ENCODE results near the gene DAP. TPM values are rescaled to one million over a fixed set of nuclear protein-coding genes. Genes with fewer than 3 reads are reported as not detected.
"Not testable (repeated sequence)": the region's sequence is repeated elsewhere in the genome, so short reads cannot be mapped to it uniquely, and the experiment has no call there.

The DAP gene
- total RNA-seq, 1 donor from 2014 or later = 11.8 TPM

DNA sequence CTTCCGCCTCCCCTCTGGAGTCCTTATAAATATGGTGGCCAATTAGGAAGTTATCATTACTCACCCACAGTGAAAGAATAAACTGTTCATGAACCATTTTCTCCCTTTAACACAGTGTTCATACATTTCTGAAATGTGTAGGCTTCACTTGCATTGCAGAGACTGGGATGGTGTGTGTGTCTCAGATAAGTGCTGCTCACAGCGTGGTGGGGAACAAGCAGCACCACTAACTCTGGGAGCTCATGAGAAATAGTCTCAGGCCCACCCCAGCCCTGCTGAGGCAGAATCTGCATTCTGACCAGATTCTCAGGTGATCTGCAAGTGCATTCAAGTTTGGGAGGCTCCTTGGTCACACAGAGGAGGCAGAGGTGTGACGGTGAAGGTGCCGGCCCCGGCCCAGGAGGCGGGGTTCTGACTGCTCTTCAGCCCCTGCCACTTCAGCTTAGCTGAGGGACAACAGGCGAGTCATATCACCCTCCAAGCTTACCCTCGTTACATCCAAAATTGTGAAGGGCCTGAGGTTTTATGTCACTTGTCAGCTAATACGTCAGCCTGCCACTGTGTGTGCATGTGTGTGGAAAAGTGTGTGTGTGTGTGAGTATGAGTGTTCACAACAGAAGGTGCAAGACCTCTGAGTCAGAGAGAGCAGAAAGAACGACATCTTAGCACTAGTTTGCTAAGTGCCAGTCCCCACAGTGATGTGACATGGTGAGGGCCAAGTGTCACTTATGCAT is 34.7 kb downstream of the DAP start:
- Histone ChIP-seq H3K4me3 (ENCODE audit: low read depth, low read length) (no peak overlapping the region), H3K27me3 (ENCODE audit: control insufficient read depth, insufficient read depth, low read length) (no peaks in the 10 kb centered on the region), H3K36me3 (ENCODE audit: control insufficient read depth, insufficient read depth, low read length) (no peaks in the 10 kb centered on the region)
- DNase-seq (ENCODE audit: low read depth) (no peak), FAIRE-seq (no peak)
- TF ChIP-seq, protein P1, sequence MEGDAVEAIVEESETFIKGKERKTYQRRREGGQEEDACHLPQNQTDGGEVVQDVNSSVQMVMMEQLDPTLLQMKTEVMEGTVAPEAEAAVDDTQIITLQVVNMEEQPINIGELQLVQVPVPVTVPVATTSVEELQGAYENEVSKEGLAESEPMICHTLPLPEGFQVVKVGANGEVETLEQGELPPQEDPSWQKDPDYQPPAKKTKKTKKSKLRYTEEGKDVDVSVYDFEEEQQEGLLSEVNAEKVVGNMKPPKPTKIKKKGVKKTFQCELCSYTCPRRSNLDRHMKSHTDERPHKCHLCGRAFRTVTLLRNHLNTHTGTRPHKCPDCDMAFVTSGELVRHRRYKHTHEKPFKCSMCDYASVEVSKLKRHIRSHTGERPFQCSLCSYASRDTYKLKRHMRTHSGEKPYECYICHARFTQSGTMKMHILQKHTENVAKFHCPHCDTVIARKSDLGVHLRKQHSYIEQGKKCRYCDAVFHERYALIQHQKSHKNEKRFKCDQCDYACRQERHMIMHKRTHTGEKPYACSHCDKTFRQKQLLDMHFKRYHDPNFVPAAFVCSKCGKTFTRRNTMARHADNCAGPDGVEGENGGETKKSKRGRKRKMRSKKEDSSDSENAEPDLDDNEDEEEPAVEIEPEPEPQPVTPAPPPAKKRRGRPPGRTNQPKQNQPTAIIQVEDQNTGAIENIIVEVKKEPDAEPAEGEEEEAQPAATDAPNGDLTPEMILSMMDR (IDR thresholded peaks at IDR 0.05; ENCODE audit: insufficient read depth, low read length, severe bottlenecking) = no peak

DNA sequence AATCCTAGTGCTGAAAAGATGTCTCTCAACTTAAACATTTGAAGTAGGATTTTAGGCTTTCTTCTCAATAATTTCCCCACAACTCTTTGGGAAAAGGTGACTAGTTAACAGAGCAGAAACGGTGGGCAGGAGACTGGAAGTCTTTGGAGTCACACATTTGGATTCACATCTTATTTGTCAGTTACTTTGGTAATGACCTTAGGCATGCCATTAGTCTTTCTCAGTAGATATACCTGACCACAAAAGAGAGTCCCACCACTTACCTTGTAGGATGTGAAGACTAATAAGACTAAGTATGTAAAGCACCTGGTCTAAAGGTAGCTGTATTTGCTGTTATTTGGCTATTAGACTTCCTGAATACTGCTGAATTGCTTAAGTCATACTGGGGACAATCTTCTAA is 35.4 kb downstream of the DAP start:
- Histone ChIP-seq H3K27me3 (ENCODE audit: control insufficient read depth, insufficient read depth, low read length) (no peaks in the 10 kb centered on the region), H3K4me3 (ENCODE audit: low read depth, low read length) (no peak overlapping the region), H3K36me3 (ENCODE audit: control insufficient read depth, insufficient read depth, low read length) (no peaks in the 10 kb centered on the region)
- TF ChIP-seq, protein P1 (IDR thresholded peaks at IDR 0.05; ENCODE audit: insufficient read depth, low read length, severe bottlenecking) = no peak
- FAIRE-seq = no peak
- DNase-seq (ENCODE audit: low read depth) = no peak

- Histone ChIP-seq H3K27me3 (ENCODE audit: control insufficient read depth, insufficient read depth, low read length) (no peaks in the 10 kb centered on the region), H3K4me3 (ENCODE audit: low read depth, low read length) (no peak overlapping the region), H3K36me3 (ENCODE audit: control insufficient read depth, insufficient read depth, low read length) (no peaks in the 10 kb centered on the region)
- TF ChIP-seq, protein P1 (IDR thresholded peaks at IDR 0.05; ENCODE audit: insufficient read depth, low read length, severe bottlenecking) = peak; percentile 41
- FAIRE-seq (no peak), DNase-seq (ENCODE audit: low read depth) (peak; percentile 80)
These were observed 36.1 kb downstream of the DAP start for GRCh38 chr5:10724781-10725507.

DNA sequence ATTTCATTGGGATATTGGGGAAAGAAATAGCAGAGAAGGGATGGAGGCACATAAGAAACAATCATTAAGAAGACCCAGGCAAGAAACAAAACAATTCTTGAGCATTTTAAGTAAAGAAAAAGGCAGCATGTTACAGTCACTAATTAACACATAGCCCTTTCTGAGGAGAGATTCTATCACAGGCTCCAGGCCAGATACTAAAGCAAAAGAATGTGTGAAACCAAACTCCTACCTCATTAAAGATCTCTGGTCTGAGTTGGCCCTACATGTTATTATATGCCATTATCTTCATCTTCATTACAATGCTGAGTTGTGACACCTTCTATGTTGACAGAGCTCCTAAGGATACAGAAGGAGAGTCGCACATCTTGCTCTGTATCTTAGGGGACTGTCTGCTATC is 37.5 kb downstream of the DAP start:
- H3K36me3 ChIP-seq (ENCODE audit: control insufficient read depth, insufficient read depth, low read length) = no peaks in the 10 kb centered on the region
- H3K4me3 ChIP-seq (ENCODE audit: low read depth, low read length) = no peak overlapping the region
- no peak for DNase-seq (ENCODE audit: low read depth)
- H3K27me3 ChIP-seq (ENCODE audit: control insufficient read depth, insufficient read depth, low read length) = no peaks in the 10 kb centered on the region
- FAIRE-seq = no peak
- TF ChIP-seq, protein P1 (IDR thresholded peaks at IDR 0.05; ENCODE audit: insufficient read depth, low read length, severe bottlenecking) = no peak

GRCh38 chr5:10720766-10721165 is 40.3 kb downstream of the DAP start:
- FAIRE-seq = not testable (repeated sequence)

DNA sequence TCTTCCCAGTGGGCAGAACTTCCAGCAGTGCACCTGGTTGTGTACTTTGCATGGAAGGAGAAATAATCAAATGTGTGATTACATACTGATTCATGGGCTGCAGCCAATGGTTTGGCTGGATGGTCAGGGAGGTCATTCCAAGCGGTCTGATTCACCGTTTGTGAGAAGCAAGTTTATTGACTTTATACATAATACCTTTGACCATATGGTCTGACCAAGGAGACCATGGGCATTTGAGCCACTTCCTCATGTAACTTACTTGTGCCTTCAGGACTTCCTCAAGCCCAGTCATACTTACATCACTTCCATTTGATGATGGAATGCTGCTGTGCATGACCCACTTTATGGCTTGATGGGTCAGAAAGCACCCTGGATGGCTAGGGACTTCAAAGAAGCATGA is 41.1 kb downstream of the DAP start:
- TF ChIP-seq, protein P1 (IDR thresholded peaks at IDR 0.05; ENCODE audit: insufficient read depth, low read length, severe bottlenecking) = no peak
- no peak for FAIRE-seq
- peak; percentile 91 for DNase-seq (ENCODE audit: low read depth)
- Histone ChIP-seq H3K36me3 (ENCODE audit: control insufficient read depth, insufficient read depth, low read length) (no peaks in the 10 kb centered on the region), H3K4me3 (ENCODE audit: low read depth, low read length) (no peak overlapping the region), H3K27me3 (ENCODE audit: control insufficient read depth, insufficient read depth, low read length) (no peaks in the 10 kb centered on the region)

More at GRCh38 chr5:10720766-10721165, 40.3 kb downstream of the DAP start:
- not testable (repeated sequence) for DNase-seq (ENCODE audit: low read depth); H3K27me3 ChIP-seq (ENCODE audit: control insufficient read depth, insufficient read depth, low read length); H3K4me3 ChIP-seq (ENCODE audit: low read depth, low read length); H3K36me3 ChIP-seq (ENCODE audit: control insufficient read depth, insufficient read depth, low read length)

- H3K4me3 ChIP-seq (ENCODE audit: low read depth, low read length); H3K36me3 ChIP-seq (ENCODE audit: control insufficient read depth, insufficient read depth, low read length); H3K27me3 ChIP-seq (ENCODE audit: control insufficient read depth, insufficient read depth, low read length); DNase-seq (ENCODE audit: low read depth); FAIRE-seq: not testable (repeated sequence)
These were observed 42.4 kb downstream of the DAP start for GRCh38 chr5:10718617-10719016.

GRCh38 chr5:10716825-10717224 is 44.2 kb downstream of the DAP start:
- H3K27me3 ChIP-seq (ENCODE audit: control insufficient read depth, insufficient read depth, low read length); H3K4me3 ChIP-seq (ENCODE audit: low read depth, low read length); DNase-seq (ENCODE audit: low read depth); H3K36me3 ChIP-seq (ENCODE audit: control insufficient read depth, insufficient read depth, low read length); FAIRE-seq: not testable (repeated sequence)

Data from bronchial epithelial cell (primary cell).